Measurements from ENCODE around the gene ZIC5. TPM values are rescaled to one million over a fixed set of nuclear protein-coding genes. Genes with fewer than 3 reads are reported as not detected.
"Not testable (repeated sequence)": the region's sequence is repeated elsewhere in the genome, so short reads cannot be mapped to it uniquely, and the experiment has no call there.

ZIC5 gene
- total RNA-seq, 4 donors from 2014 or later, result not detected

DNA sequence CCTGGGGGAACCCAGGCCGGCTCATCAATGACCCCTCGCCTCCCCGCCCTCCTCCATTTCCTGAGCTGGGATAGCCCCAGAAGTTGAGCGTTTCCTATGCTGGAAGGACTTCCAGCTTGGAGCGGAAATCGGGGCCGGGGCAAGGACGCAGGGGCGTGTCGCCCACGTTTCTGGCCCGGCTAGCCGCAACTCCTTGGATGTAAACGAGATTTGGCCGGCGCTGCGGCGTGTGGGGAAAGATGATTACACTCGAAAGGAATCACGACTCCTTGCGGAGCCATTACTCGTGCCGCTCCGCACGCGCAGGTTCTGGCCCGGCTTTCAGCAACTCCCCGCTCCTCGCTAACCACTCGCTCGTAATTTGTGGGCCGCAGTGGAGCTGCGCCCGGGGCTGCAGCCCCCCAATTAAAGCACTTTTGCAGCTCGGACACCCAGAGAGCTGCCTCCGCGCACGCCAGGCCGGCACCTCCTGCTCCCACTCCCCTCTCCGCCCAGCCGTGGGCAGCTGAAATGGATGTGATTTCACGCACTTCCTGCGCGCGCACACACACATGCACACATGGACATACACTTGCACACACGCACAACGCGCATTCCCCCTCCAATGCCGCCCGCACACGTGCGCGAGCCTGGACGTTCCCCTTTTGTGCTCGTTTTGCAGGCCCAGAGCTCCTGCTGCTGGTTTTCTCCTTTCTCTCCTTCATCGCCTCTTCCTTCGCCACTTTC lies 15.7 kb downstream of the ZIC5 start:
- no peaks in the 10 kb centered on the region for H3K9me3 ChIP-seq
- H3K4me3 ChIP-seq, result peak overlapping the region in 2 of 4 donors; percentile 6 to 32
- H3K27ac ChIP-seq, result no peak overlapping the region
- no peak for TF ChIP-seq POLR2A (IDR thresholded peaks at IDR 0.05)
- no peak for TF ChIP-seq EP300 (IDR thresholded peaks at IDR 0.05)
- TF ChIP-seq, protein P1, sequence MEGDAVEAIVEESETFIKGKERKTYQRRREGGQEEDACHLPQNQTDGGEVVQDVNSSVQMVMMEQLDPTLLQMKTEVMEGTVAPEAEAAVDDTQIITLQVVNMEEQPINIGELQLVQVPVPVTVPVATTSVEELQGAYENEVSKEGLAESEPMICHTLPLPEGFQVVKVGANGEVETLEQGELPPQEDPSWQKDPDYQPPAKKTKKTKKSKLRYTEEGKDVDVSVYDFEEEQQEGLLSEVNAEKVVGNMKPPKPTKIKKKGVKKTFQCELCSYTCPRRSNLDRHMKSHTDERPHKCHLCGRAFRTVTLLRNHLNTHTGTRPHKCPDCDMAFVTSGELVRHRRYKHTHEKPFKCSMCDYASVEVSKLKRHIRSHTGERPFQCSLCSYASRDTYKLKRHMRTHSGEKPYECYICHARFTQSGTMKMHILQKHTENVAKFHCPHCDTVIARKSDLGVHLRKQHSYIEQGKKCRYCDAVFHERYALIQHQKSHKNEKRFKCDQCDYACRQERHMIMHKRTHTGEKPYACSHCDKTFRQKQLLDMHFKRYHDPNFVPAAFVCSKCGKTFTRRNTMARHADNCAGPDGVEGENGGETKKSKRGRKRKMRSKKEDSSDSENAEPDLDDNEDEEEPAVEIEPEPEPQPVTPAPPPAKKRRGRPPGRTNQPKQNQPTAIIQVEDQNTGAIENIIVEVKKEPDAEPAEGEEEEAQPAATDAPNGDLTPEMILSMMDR (IDR thresholded peaks at IDR 0.05), result no peak
- no peaks in the 10 kb centered on the region for H3K36me3 ChIP-seq
- peaks cover 0 to 57% (median 25%) of the 10 kb centered on the region in 4 donors for H3K4me1 ChIP-seq
- H3K27me3 ChIP-seq, result peaks cover 24 to 98% of the 10 kb centered on the region in 2 donors
- no peak for DNase-seq (ENCODE audit: low spot score in 2 of 2)
- WGBS, 2 donors, result 1 to 2% methylated on average over 51 to 55 of the region's 57 CpGs

DNA sequence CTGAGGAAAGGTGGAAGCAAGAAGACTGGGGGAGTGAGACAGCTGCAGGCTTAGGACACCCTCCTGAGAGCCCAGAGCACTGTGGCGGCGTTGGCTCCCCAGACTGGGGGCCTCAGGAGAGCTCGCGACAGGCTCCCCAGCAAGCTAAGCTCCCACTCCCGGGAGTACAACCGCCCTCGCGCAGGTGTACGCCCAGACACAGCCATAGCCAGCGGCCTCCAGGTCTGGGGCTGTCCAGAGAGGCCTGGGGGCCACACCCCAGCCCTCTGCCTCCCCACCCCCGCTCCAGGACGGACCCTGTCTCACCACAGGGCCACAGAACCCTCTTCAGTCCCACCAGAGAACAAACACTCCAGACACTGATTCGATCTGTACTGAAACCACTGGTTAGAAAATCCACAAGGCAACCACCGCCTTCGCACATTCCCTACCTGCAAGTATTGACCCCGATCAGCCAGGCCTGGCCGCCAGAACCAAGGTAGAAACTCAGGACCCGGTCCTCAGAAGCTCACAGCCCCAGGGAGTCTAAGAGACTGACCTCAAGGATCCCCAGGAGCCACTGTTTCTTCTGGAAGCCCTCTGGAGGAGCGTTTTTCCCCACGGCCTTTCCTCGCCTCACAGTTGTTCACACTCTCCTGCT lies 16.3 kb downstream of the ZIC5 start:
- Histone ChIP-seq H3K27me3 (peaks cover 20 to 98% of the 10 kb centered on the region in 2 donors), H3K4me3 (no peak overlapping the region), H3K9me3 (no peaks in the 10 kb centered on the region), H3K27ac (no peak overlapping the region), H3K36me3 (no peaks in the 10 kb centered on the region), H3K4me1 (peaks cover 0 to 50% (median 25%) of the 10 kb centered on the region in 4 donors)
- TF ChIP-seq, protein P1 (IDR thresholded peaks at IDR 0.05), result no peak
- no peak for TF ChIP-seq EP300 (IDR thresholded peaks at IDR 0.05)
- no peak for TF ChIP-seq POLR2A (IDR thresholded peaks at IDR 0.05)
- WGBS, 2 donors, result 41 to 48% methylated on average over 21 of the region's 21 CpGs
- DNase-seq (ENCODE audit: low spot score in 2 of 2), result no peak

DNA sequence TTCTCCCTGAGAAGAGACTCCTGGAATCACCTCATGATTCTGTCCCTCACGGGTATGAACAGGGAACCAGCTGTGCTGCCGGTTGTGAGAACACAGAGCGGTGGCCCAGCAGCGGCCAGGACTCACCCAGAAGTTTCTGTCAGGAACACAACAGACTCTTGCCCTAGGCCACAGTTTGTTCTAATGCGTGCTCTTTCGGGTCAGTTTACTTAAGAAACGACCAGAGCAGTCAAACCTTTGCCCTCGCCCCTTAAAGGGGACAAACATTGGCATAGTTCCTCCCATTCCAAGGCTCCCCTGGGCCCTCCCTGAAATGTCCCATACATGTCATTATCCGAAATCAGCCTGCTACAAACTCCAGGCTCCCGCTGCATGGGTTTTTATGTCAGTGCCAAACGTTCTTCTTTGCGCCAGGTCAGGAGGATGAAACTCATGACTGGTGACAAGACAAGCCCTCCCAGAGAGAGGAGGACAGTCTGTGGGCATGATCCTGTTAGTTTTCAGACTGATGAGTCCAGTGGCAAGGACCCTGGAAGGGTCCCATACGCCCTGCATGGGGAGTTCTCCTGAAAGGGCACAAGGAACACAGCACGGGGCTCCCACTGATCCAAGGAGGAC lies 18.3 kb downstream of the ZIC5 start:
- WGBS, 2 donors, result 54 to 55% methylated on average over 13 to 14 of the region's 14 CpGs
- H3K36me3 ChIP-seq, result no peaks in the 10 kb centered on the region
- no peaks in the 10 kb centered on the region for H3K9me3 ChIP-seq
- no peak for DNase-seq (ENCODE audit: low spot score in 2 of 2)
- no peak overlapping the region for H3K4me3 ChIP-seq
- TF ChIP-seq EP300 (IDR thresholded peaks at IDR 0.05) (no peak), POLR2A (IDR thresholded peaks at IDR 0.05) (no peak)
- TF ChIP-seq, protein P1 (IDR thresholded peaks at IDR 0.05), result no peak
- H3K27ac ChIP-seq, result no peak overlapping the region
- peaks cover 0 to 30% (median 17%) of the 10 kb centered on the region in 4 donors for H3K4me1 ChIP-seq
- H3K27me3 ChIP-seq, result peaks cover 13 to 92% of the 10 kb centered on the region in 2 donors

DNA sequence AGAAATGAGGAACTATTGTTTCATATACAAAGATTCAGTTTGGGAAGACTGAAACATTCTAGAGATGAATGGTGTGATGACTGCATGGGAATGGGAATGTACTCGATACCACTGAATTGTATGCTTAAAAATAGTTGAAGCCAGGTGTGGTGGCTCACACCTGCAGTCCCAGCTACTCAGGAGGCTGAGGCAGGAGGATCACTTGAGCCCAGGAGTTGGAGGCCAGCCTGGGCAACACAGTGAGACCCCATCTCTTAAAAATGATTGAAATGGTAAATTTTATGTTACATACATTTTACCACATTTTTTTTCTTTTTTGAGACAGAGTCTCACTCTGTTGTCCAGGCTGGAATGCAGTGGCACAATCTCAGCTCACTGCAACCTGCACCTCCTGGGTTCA lies 19.9 kb downstream of the ZIC5 start:
- WGBS, 2 donors, result 96 to 100% methylated on average over 1 of the region's 1 CpG
- Histone ChIP-seq H3K4me1 (peaks cover 0 to 14% (median 10%) of the 10 kb centered on the region in 4 donors), H3K27me3 (peaks cover 0 to 92% of the 10 kb centered on the region in 2 donors)
- not testable (repeated sequence) for H3K9me3 ChIP-seq; H3K4me3 ChIP-seq; H3K27ac ChIP-seq; DNase-seq (ENCODE audit: low spot score in 2 of 2); H3K36me3 ChIP-seq

DNA sequence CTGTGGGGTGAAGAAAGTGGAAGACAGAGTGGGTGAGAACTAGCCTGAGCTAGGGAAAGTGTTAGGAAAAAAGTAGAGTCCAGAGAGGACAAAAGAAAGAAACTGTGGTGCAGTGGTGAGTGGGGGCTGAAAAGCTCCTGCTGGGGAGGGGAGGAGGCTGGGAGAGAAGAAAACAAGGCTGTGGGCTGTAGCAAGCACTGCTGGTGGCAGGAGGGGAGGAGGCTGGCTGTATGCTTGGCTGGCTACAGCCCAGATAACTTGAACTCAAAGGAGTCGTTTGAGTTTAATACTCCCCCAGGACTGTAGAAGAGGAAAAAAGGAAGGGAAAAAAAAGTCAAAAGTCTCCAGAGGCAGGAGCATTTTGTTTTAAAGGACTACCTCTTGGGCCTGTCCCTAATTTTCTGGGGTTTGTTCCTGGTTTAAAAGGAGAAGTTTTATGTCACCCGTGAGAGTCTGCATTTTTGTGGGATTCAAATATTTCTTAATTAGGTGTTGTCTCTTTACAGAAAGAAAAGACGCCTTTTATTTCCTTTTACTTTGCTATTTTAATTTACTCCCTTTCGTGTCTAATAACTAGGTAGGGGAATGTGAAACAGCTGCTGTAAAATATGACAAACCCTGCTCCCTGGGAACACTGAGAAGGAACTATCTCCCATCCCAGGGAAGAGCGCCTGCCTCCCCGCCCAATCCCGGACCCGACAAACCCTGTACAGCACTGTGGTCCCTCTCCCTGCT lies 21.7 kb downstream of the ZIC5 start:
- no peaks in the 10 kb centered on the region for H3K36me3 ChIP-seq
- peak in 1 of 2 donors; percentile 25 for TF ChIP-seq EP300 (IDR thresholded peaks at IDR 0.05)
- no peak for TF ChIP-seq POLR2A (IDR thresholded peaks at IDR 0.05)
- TF ChIP-seq, protein P1 (IDR thresholded peaks at IDR 0.05), result no peak
- H3K27me3 ChIP-seq, result peaks cover 0 to 88% of the 10 kb centered on the region in 2 donors
- no peaks in the 10 kb centered on the region for H3K9me3 ChIP-seq
- H3K27ac ChIP-seq, result no peak overlapping the region
- DNase-seq (ENCODE audit: low spot score in 2 of 2), result no peak
- no peak overlapping the region for H3K4me3 ChIP-seq
- H3K4me1 ChIP-seq, result no peaks in the 10 kb centered on the region
- WGBS, 2 donors, result 28 to 31% methylated on average over 8 of the region's 8 CpGs
